Fibroblast of skin of right biceps (primary cell): ENCODE results near the gene ZNF670.

Source experiments
- DNase-seq: peaks from one replicate; pipeline ENCODE4 v3.0.0-alpha.2; 2013

ZNF670 gene

GRCh38 chr1:247103859-247104591 lies 25.4 kb upstream of the ZNF670 start, which contains the start of gene ZNF669:
Gene ZNF669, minus strand, starts transcription at chr1:247104356. Its CDS starts 157 bp downstream, at chr1:247104199.
- DNase-seq, result peak; percentile 96

- peak; percentile 32 for DNase-seq
Observed at GRCh38 chr1:247102381-247102780, 23.8 kb upstream of the ZNF670 start.

GRCh38 chr1:247100676-247101279 lies 22.2 kb upstream of the ZNF670 start:
- no peak for DNase-seq

GRCh38 chr1:247096958-247097357 lies 18.3 kb upstream of the ZNF670 start:
- no peak for DNase-seq

GRCh38 chr1:247096544-247096943 lies 17.9 kb upstream of the ZNF670 start:
- no peak for DNase-seq

- no peak for DNase-seq
Observed at GRCh38 chr1:247096112-247096511, 17.5 kb upstream of the ZNF670 start.

- no peak for DNase-seq
Observed at GRCh38 chr1:247090455-247090854, 11.8 kb upstream of the ZNF670 start.

GRCh38 chr1:247089616-247090375 lies 11.2 kb upstream of the ZNF670 start:
- no peak for DNase-seq

- DNase-seq, result no peak
Observed at GRCh38 chr1:247088967-247089366, 10.4 kb upstream of the ZNF670 start.

GRCh38 chr1:247087256-247087655 lies 8.6 kb upstream of the ZNF670 start:
- DNase-seq, result no peak

- DNase-seq, result no peak
Observed at GRCh38 chr1:247085310-247085709, 6.7 kb upstream of the ZNF670 start.

- no peak for DNase-seq
Observed at GRCh38 chr1:247084771-247085170, 6.2 kb upstream of the ZNF670 start.

- no peak for DNase-seq
Observed at GRCh38 chr1:247079141-247079874, 697 bp upstream of the ZNF670 start.

- DNase-seq, result peak; percentile 3
Observed at GRCh38 chr1:247077876-247078257, 744 bp downstream of the ZNF670 start.

- DNase-seq, result peak; percentile 37
Observed at GRCh38 chr1:247077213-247077612, 1.4 kb downstream of the ZNF670 start.

GRCh38 chr1:247070645-247071044 lies 8.0 kb downstream of the ZNF670 start:
- no peak for DNase-seq

GRCh38 chr1:247064304-247064703 lies 14.3 kb downstream of the ZNF670 start:
- no peak for DNase-seq

- DNase-seq, result no peak
Observed at GRCh38 chr1:247060771-247061170, 17.8 kb downstream of the ZNF670 start.

- no peak for DNase-seq
Observed at GRCh38 chr1:247056071-247056470, 22.5 kb downstream of the ZNF670 start.

GRCh38 chr1:247054992-247055415 lies 23.6 kb downstream of the ZNF670 start:
- DNase-seq, result peak; percentile 25

- no peak for DNase-seq
Observed at GRCh38 chr1:247047702-247048101, 30.9 kb downstream of the ZNF670 start.

- DNase-seq, result no peak
Observed at GRCh38 chr1:247047260-247047659, 31.4 kb downstream of the ZNF670 start.

GRCh38 chr1:247043406-247043805 lies 35.2 kb downstream of the ZNF670 start:
- no peak for DNase-seq
